Fibroblast of skin of left quadriceps (primary cell): ENCODE data around the gene AP1G2.
"Not testable (repeated sequence)": the region's sequence is repeated elsewhere in the genome, so short reads cannot be mapped to it uniquely, and the experiment has no call there.

Experiments used
- DNase-seq, 2 experiments: peaks; one replicate each; pipeline ENCODE4 v3.0.0-alpha.2; 2013; ENCODE audit warnings: low read depth in 2 of 2

Gene AP1G2

DNA sequence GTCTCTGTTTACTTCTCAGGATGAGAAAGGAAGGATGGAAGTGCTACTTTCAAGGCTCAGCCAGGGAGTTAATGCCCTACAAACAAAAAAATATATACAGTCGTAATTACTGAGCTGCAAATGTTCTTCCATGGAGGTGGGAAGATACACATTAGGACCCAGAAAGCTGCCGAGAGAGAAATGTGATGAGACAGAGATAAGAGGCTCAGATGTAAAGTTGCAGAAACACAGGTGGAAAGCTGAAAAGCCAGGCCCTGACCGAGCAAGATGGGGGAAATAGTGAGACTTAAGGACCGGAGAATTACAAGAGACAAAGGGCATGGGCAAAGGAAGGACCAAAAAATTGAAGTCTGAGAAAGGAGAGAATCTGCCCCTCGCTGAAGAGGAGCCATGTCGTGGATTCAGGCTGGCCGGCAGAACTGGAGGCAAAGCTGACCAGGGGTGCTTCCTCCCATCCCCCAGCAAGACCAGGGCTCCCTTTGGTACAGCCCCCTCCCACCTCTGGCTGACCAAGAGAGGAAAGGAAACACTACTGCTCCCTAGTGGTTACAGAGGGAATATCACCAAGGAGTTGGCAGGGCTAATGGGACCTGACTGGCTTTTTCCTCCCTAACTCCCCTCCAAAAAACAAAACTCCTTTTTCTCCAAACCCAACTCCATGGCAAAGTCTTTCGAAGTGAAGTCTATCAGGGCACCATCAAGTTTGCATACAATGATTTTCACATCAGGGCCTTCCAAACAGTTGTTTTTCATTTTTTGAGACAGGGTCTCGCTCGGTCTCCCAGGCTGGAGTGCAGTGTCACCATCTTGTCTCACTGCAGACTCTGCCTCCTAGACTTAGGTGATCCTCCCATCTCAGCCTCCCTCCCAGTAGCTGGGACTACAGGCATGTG lies 28.1 kb downstream of the AP1G2 start:
- DNase-seq: peak in 1 of 2 experiments; percentile 5

DNA sequence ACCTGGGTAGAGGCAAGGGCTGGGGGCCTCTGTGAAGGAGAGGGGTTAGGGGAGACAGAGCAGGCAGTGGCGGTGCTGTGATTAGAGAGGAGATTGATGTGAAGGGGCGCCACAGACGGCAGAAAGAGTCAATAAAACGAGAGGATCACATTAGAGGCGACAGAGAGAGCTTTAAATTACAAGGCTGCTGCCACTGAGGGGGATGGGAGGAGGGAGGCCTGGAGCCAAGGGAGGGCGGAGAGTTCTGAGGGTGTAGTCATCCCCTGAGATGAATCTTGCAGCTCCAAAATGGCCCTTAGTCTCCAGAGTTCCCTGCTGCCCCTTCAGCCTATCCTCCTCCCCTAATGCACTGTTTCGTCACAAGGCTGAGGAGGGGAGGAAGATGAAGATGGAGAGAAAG lies 28.8 kb downstream of the AP1G2 start:
- DNase-seq: no peak

- no peak for DNase-seq
Observed at GRCh38 chr14:23538050-23538718, 29.4 kb downstream of the AP1G2 start.

DNA sequence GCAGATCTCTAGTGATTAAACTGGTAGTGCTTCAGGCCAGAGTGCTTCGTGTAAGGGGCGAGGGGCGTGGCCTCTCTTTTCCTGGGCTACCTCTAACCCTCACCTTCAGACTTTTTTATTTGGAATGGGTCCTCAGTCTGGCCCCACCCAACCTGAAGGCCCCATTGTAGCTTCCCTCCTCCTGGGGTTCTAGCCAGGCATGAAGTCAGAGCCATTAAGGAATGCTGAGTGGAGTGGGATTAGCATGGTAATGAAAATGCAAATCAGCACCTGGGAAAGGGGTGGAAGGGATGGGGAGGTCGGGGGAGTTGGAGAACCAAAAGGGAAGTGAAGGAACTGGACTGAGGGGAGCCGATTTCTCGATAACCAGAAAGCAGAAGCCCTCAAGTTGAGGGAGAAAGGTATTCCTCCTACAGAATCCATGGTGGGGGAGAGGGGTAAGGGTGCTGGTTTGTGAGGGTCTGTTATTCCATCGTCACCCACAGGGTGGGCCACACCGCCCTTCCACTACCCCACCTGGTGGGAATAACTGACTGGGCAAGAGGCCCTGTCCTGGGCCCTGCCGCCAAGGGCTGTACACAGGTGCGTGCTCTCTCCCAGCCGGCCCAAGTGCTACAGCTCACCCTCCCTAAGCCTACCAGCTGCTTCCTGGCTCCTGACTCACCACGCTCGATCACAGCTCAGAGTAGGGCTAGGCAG lies 30.1 kb downstream of the AP1G2 start:
- no peak for DNase-seq

- not testable (repeated sequence) for DNase-seq
Observed at GRCh38 chr14:23536906-23537305, 30.7 kb downstream of the AP1G2 start.

DNA sequence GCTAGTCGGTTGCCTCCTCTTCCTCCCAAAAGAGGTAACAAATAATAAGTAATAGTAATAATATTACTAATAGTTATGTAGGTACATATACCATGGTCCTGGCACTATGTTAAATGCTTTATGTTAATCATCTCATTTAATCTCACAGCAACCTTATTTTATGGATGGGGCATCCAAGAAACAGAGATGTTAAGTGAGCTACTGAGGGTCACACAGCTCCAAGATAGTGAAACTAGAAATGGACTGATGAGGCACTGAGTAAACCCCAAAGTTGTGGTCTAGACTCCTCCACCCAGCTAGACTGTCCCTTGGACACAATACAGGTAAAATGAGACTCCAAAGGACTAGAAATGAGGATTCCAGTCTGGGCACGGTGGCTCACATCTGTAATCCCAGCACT lies 31.1 kb downstream of the AP1G2 start:
- DNase-seq: no peak

GRCh38 chr14:23535943-23536342 lies 31.6 kb downstream of the AP1G2 start:
- DNase-seq: no peak

DNA sequence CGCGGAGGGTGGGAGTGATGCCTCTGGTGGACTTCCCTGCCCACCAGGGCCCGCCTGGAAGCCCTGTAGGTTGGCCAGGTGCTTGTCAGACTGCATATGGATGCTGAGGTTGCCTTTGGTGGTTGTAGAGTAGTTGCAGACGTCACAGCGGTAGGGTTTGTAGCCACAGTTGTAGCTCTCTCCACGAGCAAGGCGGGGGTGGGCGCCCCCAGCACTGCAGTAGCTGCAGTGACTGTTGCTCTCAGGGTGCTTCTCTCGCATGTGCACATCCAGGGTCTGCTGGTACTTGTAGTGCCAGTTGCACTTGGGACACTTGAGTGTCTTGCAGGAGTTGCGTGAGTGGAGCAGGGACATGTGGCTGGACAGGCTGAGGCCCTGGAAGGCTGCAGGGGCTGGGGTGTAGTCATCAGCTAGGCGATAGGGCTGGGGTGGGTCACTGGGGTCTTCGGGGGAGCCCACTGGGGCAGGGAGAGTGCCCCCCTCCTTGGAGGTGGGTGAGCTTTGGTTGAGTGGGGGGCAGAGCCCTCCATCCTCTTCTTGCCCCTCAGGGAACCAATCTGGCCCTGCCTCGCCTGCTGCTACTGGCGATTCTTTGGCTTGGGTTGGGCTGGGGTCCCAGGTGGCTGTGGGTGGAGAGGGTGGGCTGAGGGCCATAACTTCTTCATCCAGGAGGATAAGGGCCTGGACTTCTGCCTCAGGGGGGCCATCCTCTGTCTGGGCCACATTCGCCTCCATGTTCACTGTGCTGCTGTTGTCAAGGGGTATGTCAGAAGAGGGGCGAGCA lies 33.7 kb downstream of the AP1G2 start:
- no peak for DNase-seq

DNA sequence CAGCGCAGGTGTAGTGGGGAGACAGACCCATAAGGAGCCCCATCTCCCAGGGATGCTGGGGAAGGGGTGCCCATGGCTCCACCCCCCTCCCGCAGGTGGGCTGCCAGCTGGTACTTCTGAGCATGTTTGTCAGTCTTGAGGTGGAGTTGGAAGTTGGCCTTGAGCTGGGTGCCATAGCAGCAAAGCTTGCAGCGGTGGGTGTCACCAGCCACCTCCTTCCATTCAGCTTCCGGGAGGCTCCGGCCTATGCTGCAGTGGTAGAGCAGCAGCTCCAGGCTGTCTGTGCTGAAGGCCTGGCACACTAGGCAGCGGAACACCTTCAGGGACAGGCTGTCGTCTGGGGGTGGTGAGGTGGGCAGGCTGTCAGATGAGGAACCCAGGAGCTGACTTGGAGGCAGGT lies 34.9 kb downstream of the AP1G2 start:
- DNase-seq: no peak

- no peak for DNase-seq
Observed at GRCh38 chr14:23531391-23531790, 36.2 kb downstream of the AP1G2 start.

DNA sequence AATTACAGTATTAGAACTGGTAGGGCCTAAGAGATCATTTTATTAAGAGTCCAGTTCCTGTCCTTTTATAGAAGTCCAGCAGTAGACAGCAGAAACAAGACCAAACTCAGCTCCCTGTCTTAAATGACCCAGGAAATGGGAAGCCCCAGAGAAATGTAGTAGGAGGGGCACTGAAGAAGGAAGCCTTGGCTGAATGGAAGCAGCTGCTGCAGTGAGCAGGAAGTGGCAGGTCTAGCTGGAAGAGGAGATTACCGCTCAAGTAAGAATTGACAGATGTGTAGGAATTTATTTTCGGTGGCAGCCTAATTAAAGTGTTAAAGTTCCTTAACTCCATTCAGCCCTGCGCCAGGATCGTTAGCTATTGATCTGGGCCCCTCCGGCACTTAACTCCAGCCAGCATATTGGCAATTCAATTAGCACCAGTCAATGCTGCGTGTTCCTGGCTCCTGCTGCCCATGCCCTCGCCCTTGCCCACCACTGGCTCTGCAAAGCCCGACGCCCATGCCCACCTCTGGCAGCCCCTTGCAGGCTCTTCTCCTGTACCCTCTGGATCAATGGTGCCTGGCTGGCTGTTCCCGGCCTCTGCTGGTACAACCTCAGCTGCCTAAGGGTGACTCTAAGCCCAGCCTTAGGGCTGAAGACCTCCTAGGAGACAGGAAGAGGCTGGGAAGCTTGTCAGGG lies 37.1 kb downstream of the AP1G2 start:
- no peak for DNase-seq

GRCh38 chr14:23529016-23529415 lies 38.6 kb downstream of the AP1G2 start:
- no peak for DNase-seq

DNA sequence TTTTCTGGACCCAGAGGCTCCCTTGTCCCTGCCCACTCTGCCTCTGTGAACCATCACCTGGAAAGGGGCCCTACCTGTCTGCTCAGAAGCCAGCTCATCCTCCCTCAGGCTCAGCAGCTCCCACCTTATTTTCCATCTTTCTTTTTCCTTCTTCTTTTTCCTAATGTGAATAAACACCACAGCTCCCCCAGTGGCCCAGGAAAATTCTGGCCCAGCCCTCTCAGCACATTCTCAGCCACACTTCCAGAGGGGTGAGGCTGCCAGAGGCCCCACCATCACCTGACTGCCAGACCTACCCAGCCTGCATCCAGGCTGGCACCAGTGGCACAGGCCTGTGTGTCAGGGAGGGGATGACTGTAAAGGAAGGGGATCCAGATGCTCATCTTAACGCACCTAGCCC lies 39.0 kb downstream of the AP1G2 start:
- DNase-seq: no peak

DNA sequence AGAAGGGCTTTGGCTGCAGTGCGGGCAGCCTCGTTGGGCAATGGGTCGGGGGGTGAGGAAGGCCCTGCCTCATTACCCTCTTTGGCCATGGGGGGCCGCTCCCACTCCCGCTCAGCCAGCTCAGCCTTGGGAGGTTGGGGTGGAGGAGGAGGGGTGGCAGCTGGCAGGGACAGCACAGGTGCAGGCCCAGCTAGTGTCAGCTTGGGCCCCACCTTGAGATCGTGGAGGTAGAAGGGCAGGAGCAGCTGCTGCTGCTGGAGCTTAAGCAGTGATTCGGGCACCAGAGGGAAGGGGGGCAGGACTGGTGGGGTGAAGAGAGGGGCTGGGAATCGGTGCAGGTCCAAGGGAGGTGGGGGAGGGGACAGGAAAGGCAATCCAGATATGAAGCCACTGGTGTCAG lies 42.0 kb downstream of the AP1G2 start:
- DNase-seq: no peak

GRCh38 chr14:23524954-23525353 lies 42.6 kb downstream of the AP1G2 start:
- DNase-seq: no peak

- no peak for DNase-seq
Observed at GRCh38 chr14:23523229-23524016, 44.2 kb downstream of the AP1G2 start.

DNA sequence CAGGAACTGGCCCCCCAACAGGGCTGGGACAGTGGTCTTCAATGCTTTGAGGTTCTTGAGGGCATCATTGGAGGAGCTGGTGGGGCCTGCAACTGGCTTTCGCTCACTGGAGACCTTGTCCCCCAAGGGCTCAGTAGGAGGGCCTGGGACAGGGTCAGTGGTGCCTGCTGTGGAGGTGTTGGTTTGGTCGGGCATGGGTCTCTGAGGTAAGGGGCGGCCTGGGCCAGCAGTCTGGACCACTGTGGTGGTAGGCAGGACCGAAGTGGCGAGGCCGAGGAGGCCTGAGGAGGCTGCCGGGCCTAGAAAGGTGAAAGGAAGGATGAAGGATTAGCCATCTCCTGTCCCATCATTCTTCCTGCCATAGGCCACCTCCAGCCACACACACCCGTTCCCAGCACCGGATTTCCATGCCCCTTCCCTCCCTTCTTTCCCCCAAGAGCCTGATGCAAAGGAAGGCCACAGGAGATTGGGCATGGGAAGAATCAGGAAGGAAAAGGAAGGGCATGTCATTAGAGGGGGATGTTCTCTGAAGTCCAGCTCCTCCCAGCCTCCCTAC lies 44.9 kb downstream of the AP1G2 start:
- DNase-seq: no peak

DNA sequence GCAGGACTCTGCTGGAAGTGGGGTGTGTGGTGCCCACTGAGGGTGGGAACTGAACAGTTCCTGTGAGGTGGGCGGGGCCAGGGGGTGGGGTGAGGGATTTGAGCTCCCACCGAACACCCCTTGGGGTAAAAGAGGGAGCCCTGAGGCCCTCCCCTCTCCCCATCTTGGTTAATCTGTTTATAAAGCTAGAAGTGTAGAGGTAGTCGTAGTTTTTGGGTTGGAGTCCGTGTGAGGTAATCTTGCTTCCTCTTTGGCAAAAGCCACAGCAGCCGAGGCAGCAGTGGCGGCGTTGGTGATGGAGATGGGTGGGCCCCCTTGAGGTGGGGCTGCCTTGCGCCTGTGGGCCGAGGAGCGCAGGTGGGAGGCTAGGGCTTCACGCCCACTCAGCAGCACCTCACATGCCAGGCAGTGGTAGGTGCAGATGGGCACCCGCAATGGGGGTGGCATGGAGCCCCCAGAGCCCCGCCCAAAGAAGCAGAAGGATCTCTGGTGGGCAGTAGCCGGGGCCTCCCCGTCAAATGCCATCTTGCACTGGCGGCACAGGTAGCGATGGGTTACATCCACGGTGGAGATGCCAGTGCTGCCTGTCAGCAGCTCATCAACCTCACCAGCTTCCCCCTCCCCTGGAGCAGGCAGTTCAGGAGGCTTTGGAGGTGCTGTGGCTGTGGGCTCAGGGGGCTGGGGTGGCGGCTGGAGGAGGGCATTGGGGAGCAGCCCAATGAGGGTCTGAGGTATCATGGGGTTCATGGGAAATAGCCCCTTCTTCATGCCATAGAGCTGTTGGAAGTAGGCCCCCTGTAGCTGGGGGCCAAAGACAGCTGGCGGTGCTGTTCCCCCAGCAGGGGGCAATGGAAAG lies 45.6 kb downstream of the AP1G2 start:
- DNase-seq: no peak

GRCh38 chr14:23520899-23521533 lies 46.6 kb downstream of the AP1G2 start:
- no peak for DNase-seq
